ENCODE measurements around the gene SPOCK1.

Gene SPOCK1

DNA sequence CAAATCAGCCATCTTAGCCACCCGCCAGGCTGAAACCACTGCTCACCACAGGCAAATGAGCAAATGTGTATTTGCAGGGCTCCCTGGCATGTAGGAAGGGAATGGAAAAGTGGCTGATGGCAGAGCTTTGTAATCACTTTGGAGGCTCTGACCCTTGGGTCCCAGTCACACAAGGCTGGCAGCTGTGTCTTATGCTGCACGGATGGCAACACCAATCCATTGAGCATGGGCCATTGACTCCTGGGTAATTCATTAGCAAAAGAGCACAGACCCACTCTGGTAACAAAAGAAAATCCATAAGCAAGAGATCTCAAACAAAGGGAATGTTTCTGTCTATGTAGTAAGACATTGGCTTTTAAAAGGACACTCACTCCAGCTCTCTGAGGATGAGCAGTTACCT lies 57.6 kb downstream of the SPOCK1 start:
- DNase-seq (ENCODE audit: low read depth): no peak

DNA sequence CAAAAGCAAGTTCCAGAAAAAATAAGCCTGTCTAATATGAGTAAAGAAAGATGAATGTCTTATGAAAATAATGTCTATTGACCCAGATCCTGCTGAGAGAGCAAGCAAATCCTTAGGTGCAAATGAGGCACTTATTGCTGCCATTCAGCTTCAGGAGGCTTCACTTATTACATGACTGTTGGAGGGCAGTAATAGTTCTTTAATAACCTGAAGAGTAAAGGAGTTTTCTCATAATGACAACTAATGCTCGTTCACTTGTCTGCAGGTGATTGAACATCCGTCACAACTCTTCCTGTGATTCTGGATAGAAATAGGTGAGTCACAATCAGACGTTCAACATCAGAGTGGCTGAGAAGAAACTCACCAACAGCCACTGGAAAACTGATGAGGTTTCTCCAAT lies 58.3 kb downstream of the SPOCK1 start:
- no peak for DNase-seq (ENCODE audit: low read depth)

- no peak for DNase-seq (ENCODE audit: low read depth)
Observed at GRCh38 chr5:137439645-137440044, 59.5 kb downstream of the SPOCK1 start.

- DNase-seq (ENCODE audit: low read depth): no peak
Observed at GRCh38 chr5:137438932-137439331, 60.2 kb downstream of the SPOCK1 start.

- DNase-seq (ENCODE audit: low read depth): no peak
Observed at GRCh38 chr5:137437774-137438173, 61.4 kb downstream of the SPOCK1 start.

GRCh38 chr5:137433539-137433938 lies 65.6 kb downstream of the SPOCK1 start:
- DNase-seq (ENCODE audit: low read depth): no peak

- DNase-seq (ENCODE audit: low read depth): no peak
Observed at GRCh38 chr5:137432376-137432775, 66.8 kb downstream of the SPOCK1 start.

DNA sequence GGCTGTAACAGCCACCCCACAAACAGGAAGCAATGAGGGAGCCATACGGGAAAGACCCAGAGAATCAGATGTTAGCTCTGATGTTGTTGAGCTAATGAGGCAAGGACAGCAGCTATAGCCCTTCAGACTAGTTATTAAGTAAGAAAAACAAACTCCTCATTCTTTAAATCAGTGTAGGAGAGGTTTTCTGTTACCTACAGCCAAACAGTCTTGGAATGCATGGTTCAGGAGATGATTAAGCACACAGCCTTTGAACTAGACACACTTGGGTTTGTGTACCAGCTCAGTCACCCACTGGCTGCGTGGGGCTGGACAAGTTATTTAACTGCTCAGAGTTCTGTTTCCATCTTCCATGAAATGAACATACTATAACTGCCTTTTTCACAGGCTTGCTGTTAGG lies 68.1 kb downstream of the SPOCK1 start:
- no peak for DNase-seq (ENCODE audit: low read depth)

GRCh38 chr5:137415231-137415681 lies 83.9 kb downstream of the SPOCK1 start:
- DNase-seq (ENCODE audit: low read depth): peak; percentile 89

GRCh38 chr5:137414112-137414755 lies 84.9 kb downstream of the SPOCK1 start:
- DNase-seq (ENCODE audit: low read depth): no peak

- DNase-seq (ENCODE audit: low read depth): no peak
Observed at GRCh38 chr5:137412136-137412535, 87.0 kb downstream of the SPOCK1 start.

DNA sequence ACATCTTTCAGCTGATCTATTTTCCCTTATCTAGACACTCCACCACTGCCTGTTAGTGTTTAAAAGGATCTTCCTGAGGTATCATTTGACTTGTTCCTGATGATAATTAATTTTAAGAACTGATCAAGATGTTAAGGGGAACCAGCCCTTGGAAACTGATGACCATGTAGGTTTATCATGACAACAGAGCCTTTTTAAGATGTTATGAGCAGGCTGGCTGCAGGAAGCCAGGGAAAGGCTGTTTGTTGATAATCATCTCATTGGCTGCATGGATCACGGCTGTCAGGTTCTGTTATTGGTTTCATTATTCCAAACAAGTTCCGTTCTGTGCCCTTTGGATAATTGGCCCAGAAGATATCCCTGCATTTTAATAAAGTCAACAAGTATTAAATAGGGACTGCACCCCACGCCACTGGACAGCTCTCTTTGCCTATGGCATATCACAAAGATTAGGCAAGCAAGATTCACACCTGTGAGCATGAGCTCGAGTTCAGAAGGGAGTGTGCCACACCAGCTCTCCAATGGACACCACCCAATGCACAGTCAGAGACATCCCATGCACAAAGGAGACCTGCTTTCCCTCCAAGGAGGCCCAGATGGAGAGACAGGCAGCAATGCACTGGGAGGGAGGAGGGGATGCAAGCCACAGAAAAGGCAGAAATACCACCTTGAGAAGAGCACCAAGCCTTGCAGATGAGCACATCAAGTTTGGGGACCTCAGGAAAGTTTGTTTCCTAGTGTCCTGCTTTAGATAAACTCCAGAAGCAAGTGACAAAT lies 88.7 kb downstream of the SPOCK1 start:
- no peak for DNase-seq (ENCODE audit: low read depth)

DNA sequence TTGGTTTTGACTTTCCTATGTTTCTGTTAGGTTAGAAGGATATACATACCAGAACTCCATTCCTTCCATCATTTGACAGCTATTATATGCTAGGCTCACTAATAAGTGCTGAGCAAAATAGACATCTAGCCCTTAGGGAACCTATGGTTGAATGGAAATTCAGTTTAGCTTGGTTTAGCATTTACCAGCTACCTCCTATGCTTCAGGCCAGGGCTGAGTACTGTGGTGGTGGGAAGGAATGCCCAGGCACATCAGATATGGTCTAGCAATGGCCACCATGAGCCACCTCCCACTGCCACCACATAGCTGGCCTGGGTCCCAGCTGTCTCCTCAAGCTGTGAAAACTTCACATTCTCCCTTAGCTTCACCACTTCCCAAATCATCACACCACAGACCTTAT lies 89.4 kb downstream of the SPOCK1 start:
- DNase-seq (ENCODE audit: low read depth): no peak

DNA sequence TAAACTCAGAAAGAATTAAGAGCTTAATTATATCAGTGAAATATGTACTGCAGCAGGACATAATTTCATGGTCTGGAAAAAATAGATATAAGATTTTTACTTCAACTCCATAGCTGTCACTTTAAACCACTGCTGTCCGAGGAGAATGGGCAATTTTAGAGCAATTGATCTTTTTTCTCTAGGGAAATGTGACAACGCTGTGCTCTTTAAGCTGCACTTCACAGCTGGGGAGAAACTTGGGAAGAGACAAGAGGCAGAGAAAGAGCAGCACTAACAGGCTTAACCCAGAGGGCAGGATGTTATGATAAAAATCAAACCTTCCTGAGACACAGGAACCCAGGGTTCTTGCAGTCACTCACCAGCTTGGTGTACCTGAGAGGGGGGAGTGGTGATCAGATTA lies 92.0 kb downstream of the SPOCK1 start:
- DNase-seq (ENCODE audit: low read depth): no peak

DNA sequence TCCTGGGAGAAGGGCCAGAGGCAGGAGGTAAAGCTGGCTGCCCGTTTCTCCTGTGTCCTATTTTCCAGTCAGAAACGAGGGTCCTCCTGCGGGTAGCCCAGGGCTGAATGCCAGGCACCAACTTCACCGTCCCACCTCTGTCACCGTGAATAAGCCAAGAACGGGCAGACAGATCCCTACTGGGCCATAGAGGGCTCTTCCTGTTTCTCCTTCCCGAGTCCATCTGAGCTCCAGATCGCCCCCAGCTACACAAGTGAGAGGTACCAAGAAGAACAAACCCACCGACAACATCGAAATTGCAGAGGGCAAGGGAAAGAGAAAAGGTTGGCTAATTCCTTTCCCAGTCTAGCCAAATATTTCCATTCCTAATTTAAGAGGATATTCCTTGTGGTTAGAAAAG lies 93.7 kb downstream of the SPOCK1 start:
- no peak for DNase-seq (ENCODE audit: low read depth)

DNA sequence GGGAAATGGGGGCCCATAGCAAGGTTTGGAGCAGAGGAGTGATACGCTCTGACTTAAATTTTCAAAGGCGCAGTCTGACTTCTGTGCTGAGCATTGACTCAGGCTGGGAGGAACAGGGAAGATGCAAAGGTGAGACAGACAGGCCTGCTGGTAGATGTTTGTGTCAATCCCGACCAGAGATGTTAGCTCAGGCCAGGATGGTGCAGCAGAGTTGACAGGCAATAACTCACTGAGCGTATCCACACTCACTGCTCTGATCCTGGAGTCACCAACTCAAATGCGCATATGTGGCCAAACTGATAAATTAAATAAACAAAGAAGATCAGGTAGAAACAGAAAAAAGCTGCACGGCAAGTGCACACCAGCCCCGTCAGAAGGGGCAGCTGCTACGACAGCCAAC lies 95.3 kb downstream of the SPOCK1 start:
- DNase-seq (ENCODE audit: low read depth): no peak

DNA sequence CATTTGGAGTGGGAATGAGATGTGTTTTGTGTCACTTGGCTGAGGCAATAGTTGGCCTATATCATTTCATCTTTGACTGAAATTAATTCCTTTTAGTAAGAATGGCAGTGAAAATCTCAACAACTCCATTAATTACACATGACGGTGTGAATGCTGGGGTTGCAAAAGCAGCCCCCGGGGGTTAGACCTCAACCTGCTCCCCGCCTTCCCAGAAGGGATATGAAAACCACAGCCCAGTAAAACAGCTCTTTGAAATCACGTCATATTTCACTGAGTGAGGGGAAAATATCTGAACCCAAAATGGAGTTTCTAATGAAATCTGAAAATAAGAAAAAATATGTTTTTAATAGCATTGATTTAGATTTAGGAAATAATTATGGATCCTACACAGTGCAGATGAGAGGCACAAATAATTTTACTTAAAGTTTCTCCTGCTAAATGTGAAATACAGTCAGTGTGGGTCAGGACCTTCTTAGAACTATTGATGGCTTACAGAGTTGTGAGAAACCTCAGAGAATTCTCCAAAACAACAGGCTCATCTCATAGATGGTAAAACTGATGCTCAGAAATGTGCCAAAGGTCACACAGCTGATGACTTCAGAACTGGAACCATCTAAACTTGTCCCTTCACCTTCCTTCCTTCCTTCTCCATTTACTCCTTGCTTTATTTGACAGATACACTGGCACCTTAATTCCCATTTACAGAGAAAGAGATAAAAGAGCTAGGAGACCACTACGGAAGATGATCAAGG lies 96.5 kb downstream of the SPOCK1 start:
- no peak for DNase-seq (ENCODE audit: low read depth)

GRCh38 chr5:137401946-137402345 lies 97.2 kb downstream of the SPOCK1 start:
- DNase-seq (ENCODE audit: low read depth): no peak

DNA sequence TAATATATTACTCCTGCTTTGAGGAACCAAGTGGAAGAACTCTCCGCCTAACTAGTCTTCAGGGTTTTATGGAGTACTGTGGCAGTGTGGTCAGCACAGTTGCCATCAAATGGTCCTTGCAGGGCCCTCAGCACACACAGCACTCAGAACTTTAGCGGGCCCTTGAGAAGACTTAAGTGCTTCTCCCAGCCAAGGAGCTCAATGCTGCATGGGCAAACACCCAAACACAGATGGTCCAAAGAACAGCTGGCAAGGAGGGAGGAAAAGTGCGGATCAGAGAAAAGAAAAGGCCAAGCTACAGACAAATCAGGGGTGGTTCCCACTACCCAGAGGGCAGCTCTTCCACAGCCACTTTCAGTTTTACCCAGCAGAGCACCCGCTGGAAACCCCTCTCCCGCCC lies 98.6 kb downstream of the SPOCK1 start:
- no peak for DNase-seq (ENCODE audit: low read depth)

GRCh38 chr5:137399911-137400310 lies 99.2 kb downstream of the SPOCK1 start:
- no peak for DNase-seq (ENCODE audit: low read depth)

GRCh38 chr5:137398751-137399150 lies 100.4 kb downstream of the SPOCK1 start:
- DNase-seq (ENCODE audit: low read depth): no peak

- no peak for DNase-seq (ENCODE audit: low read depth)
Observed at GRCh38 chr5:137398154-137398553, 101.0 kb downstream of the SPOCK1 start.
